Measurements from ENCODE around the gene ATAD3A. TPM values are rescaled to one million over a fixed set of nuclear protein-coding genes. Genes with fewer than 3 reads are reported as not detected.
"Not testable (repeated sequence)": the region's sequence is repeated elsewhere in the genome, so short reads cannot be mapped to it uniquely, and the experiment has no call there.

Gene ATAD3A
- total RNA-seq, 3 donors from 2014 or later (not counting 1 experiment from before 2014, with no cell fraction given), result 17.3 to 37.3 (median 22.2) TPM

DNA sequence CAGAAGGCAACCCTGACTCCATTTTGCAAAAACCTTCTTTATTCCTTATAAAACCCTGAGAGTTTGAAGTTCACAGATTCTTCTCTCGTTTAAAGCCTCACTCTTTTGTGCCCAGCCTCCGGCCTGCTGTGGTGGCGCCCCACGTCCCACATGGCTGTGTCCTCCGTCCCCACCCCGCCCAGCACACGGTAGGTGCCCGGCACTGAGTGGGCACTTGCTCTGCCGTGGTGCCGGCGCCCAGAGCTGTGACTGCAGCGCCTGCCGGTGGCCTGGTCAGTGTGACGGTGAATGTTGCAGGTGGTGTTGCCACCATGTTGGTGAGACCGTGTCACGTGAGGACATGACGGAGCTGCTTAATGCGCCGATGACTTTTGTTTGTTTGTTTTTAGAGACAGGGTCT is 9.4 kb downstream of the ATAD3A start:
- TF ChIP-seq, protein P1, sequence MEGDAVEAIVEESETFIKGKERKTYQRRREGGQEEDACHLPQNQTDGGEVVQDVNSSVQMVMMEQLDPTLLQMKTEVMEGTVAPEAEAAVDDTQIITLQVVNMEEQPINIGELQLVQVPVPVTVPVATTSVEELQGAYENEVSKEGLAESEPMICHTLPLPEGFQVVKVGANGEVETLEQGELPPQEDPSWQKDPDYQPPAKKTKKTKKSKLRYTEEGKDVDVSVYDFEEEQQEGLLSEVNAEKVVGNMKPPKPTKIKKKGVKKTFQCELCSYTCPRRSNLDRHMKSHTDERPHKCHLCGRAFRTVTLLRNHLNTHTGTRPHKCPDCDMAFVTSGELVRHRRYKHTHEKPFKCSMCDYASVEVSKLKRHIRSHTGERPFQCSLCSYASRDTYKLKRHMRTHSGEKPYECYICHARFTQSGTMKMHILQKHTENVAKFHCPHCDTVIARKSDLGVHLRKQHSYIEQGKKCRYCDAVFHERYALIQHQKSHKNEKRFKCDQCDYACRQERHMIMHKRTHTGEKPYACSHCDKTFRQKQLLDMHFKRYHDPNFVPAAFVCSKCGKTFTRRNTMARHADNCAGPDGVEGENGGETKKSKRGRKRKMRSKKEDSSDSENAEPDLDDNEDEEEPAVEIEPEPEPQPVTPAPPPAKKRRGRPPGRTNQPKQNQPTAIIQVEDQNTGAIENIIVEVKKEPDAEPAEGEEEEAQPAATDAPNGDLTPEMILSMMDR (IDR thresholded peaks at IDR 0.05), result no peak
- intact Hi-C loops (cut with micrococcal nuclease), result no loop called here
- H3K9me3 ChIP-seq (ENCODE audit: control insufficient read depth, insufficient read depth, low read length), result no peaks in the 10 kb centered on the region
- peaks cover 17% of the 10 kb centered on the region for H3K36me3 ChIP-seq (ENCODE audit: control insufficient read depth, insufficient read depth, low read length)
- ATAC-seq (no peak), DNase-seq (no peak)
- Mint-ChIP-seq H3K27ac (no peak overlapping the region), H3K9me3 (no peaks in the 10 kb centered on the region), H3K4me1 (no peaks in the 10 kb centered on the region), H3K27me3 (ENCODE audit: low read depth in 2 of 2) (no peaks in the 10 kb centered on the region), H3K4me3 (no peak overlapping the region), H3K36me3 (no peaks in the 10 kb centered on the region)
- WGBS (ENCODE audit: insufficient coverage), result 95% methylated on average over 19 of the region's 19 CpGs
- H3K27me3 ChIP-seq (ENCODE audit: control insufficient read depth, insufficient read depth, low read length), result no peaks in the 10 kb centered on the region
- H3K27ac ChIP-seq (ENCODE audit: low read length), result no peak overlapping the region
- no peaks in the 10 kb centered on the region for H3K4me1 ChIP-seq (ENCODE audit: control insufficient read depth, insufficient read depth, low read length)
- H3K4me3 ChIP-seq (ENCODE audit: low read length), result no peak overlapping the region

DNA sequence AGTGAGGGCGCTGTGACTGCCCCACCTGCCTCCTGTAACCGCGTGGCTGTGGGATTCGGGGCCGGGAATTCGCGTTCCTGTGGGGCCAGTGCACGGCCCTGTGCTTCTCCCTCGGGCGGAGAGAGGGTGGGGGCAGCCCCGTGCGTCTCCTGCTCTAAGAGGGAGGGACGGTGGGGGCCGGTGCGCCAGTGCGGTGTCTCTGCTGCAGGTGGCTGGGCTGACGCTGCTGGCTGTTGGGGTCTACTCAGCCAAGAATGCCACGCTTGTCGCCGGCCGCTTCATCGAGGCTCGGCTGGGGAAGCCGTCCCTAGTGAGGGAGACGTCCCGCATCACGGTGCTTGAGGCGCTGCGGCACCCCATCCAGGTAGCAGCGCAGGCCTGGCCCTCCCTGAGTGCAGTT is 10.6 kb downstream of the ATAD3A start:
- H3K27me3 ChIP-seq (ENCODE audit: control insufficient read depth, insufficient read depth, low read length); H3K9me3 Mint-ChIP-seq; ATAC-seq; H3K4me3 ChIP-seq (ENCODE audit: low read length); intact Hi-C loops (cut with micrococcal nuclease); DNase-seq; H3K27ac Mint-ChIP-seq; H3K4me3 Mint-ChIP-seq; H3K9me3 ChIP-seq (ENCODE audit: control insufficient read depth, insufficient read depth, low read length); H3K27ac ChIP-seq (ENCODE audit: low read length); H3K36me3 Mint-ChIP-seq; H3K27me3 Mint-ChIP-seq (ENCODE audit: low read depth in 2 of 2); H3K4me1 Mint-ChIP-seq; H3K4me1 ChIP-seq (ENCODE audit: control insufficient read depth, insufficient read depth, low read length): not testable (repeated sequence)
- H3K36me3 ChIP-seq (ENCODE audit: control insufficient read depth, insufficient read depth, low read length), result peaks cover 19% of the 10 kb centered on the region
- WGBS (ENCODE audit: insufficient coverage), result 96% methylated on average over 30 of the region's 30 CpGs

DNA sequence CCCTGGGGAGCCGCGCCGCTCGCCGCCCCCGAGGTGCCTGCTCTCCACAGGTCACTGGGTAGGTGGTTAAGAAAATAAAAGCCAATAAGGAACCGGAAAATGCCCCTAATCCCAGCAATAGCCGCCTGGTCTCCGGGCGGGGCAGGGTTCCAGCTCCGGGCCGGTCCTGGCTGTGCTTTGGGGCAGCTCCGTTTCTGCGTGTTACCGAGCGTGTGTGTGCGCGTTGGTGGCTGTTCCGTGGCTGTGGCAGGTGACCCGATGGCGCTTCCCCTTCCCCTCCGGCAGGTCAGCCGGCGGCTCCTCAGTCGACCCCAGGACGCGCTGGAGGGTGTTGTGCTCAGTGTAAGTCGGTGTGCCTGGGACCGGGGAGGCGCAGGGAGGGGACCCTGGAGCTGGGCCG is 11.3 kb downstream of the ATAD3A start:
- H3K36me3 Mint-ChIP-seq; H3K27me3 ChIP-seq (ENCODE audit: control insufficient read depth, insufficient read depth, low read length); H3K9me3 Mint-ChIP-seq; H3K27me3 Mint-ChIP-seq (ENCODE audit: low read depth in 2 of 2); H3K4me3 ChIP-seq (ENCODE audit: low read length); H3K4me3 Mint-ChIP-seq; intact Hi-C loops (cut with micrococcal nuclease); DNase-seq; H3K27ac Mint-ChIP-seq; ATAC-seq; H3K4me1 ChIP-seq (ENCODE audit: control insufficient read depth, insufficient read depth, low read length); H3K4me1 Mint-ChIP-seq; H3K9me3 ChIP-seq (ENCODE audit: control insufficient read depth, insufficient read depth, low read length); H3K27ac ChIP-seq (ENCODE audit: low read length): not testable (repeated sequence)
- 97% methylated on average over 31 of the region's 31 CpGs for WGBS (ENCODE audit: insufficient coverage)
- peaks cover 16% of the 10 kb centered on the region for H3K36me3 ChIP-seq (ENCODE audit: control insufficient read depth, insufficient read depth, low read length)

DNA sequence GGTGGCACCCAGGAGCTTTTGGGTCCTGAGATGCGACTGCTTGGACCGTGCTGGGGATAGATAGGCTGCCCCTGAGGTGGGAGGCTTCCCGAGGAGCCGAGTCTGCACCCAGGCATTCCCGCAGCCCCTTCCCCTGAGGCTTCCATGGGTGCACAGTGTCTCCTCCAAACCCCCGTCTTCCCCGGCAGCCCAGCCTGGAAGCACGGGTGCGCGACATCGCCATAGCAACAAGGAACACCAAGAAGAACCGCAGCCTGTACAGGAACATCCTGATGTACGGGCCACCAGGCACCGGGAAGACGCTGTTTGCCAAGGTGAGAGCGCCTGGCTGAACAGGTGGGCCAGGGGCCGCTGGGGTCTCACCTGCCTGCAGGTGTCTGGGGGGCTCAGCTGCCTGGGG is 11.7 kb downstream of the ATAD3A start:
- H3K27ac Mint-ChIP-seq; intact Hi-C loops (cut with micrococcal nuclease); H3K4me1 ChIP-seq (ENCODE audit: control insufficient read depth, insufficient read depth, low read length); H3K9me3 Mint-ChIP-seq; H3K4me3 ChIP-seq (ENCODE audit: low read length); H3K27ac ChIP-seq (ENCODE audit: low read length); ATAC-seq; H3K4me1 Mint-ChIP-seq; DNase-seq; H3K9me3 ChIP-seq (ENCODE audit: control insufficient read depth, insufficient read depth, low read length); H3K36me3 Mint-ChIP-seq; H3K27me3 Mint-ChIP-seq (ENCODE audit: low read depth in 2 of 2); H3K4me3 Mint-ChIP-seq; H3K27me3 ChIP-seq (ENCODE audit: control insufficient read depth, insufficient read depth, low read length): not testable (repeated sequence)
- WGBS (ENCODE audit: insufficient coverage), result 97% methylated on average over 16 of the region's 17 CpGs
- peaks cover 20% of the 10 kb centered on the region for H3K36me3 ChIP-seq (ENCODE audit: control insufficient read depth, insufficient read depth, low read length)

DNA sequence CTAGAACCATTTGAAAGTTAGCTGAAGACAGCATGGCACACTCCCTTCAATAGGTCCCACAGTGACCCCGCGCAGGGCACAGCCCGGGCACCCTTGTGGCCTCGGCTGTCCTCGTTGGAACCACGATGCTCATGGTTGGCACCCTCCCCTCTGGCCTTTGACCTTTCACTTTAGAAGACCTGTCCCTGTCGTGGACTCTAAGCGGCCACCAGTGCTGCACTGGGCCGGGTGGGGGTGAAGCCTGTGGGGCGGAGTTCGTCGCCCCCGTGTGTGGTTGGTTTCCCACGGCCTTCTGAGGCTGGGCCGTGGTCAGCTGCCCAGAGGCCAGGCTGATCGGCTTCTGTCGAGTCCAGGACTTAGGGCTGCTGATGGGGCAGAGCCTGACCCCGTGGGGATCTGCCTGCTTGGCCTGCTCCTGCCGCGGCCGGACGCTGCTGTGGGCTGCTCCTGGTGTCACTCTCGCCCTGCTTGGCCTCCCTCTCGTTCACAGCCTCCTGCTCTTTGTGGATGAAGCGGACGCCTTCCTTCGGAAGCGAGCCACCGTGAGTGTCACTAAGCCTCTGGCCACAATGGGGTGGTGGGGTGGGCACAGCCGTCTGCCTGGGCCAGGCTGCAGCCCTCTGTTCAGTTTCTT is 12.9 kb downstream of the ATAD3A start:
- H3K27ac Mint-ChIP-seq; H3K9me3 Mint-ChIP-seq; H3K4me3 ChIP-seq (ENCODE audit: low read length); H3K4me1 Mint-ChIP-seq; H3K27ac ChIP-seq (ENCODE audit: low read length); H3K9me3 ChIP-seq (ENCODE audit: control insufficient read depth, insufficient read depth, low read length); H3K36me3 Mint-ChIP-seq; H3K27me3 ChIP-seq (ENCODE audit: control insufficient read depth, insufficient read depth, low read length); intact Hi-C loops (cut with micrococcal nuclease); H3K4me1 ChIP-seq (ENCODE audit: control insufficient read depth, insufficient read depth, low read length); H3K27me3 Mint-ChIP-seq (ENCODE audit: low read depth in 2 of 2); H3K4me3 Mint-ChIP-seq; DNase-seq; ATAC-seq: not testable (repeated sequence)
- whole genome bisulfite sequencing (ENCODE audit: insufficient coverage), result 95% methylated on average over 30 of the region's 30 CpGs
- H3K36me3 ChIP-seq (ENCODE audit: control insufficient read depth, insufficient read depth, low read length), result peaks cover 22% of the 10 kb centered on the region

DNA sequence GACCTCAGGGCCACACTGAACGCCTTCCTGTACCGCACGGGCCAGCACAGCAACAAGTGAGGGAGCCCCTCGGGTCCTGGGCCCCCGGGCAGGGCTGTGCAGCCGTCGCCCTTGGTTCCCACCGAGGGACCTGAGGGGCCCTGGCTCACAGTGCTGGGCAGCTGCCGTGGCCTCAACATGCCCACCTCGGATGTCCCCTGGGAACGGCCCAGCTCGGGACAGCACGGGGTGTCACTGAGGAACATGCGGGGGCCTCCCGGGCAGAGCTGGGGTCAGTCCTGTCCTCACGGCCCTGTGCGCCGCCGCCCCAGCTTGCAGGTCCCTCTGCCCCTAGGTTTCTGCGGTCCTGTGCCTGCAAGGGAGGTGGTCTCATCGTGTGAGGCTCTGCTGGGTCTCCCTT is 14.5 kb downstream of the ATAD3A start:
- intact Hi-C loops (cut with micrococcal nuclease); H3K9me3 Mint-ChIP-seq; H3K27me3 ChIP-seq (ENCODE audit: control insufficient read depth, insufficient read depth, low read length); H3K9me3 ChIP-seq (ENCODE audit: control insufficient read depth, insufficient read depth, low read length); H3K4me3 Mint-ChIP-seq; H3K36me3 Mint-ChIP-seq; H3K27me3 Mint-ChIP-seq (ENCODE audit: low read depth in 2 of 2); H3K27ac Mint-ChIP-seq; ATAC-seq; DNase-seq; H3K4me3 ChIP-seq (ENCODE audit: low read length); H3K4me1 ChIP-seq (ENCODE audit: control insufficient read depth, insufficient read depth, low read length); H3K27ac ChIP-seq (ENCODE audit: low read length); H3K4me1 Mint-ChIP-seq: not testable (repeated sequence)
- H3K36me3 ChIP-seq (ENCODE audit: control insufficient read depth, insufficient read depth, low read length), result peaks cover 17% of the 10 kb centered on the region
- WGBS (ENCODE audit: insufficient coverage), result 98% methylated on average over 18 of the region's 21 CpGs

Data from natural killer cell (primary cell).